GM21576 (cell line): ENCODE measurements around the gene MAPT.
"Not testable (repeated sequence)": the region's sequence is repeated elsewhere in the genome, so short reads cannot be mapped to it uniquely, and the experiment has no call there.

Source experiments
- ATAC-seq: cut with Tn5 transposase; IDR thresholded peaks from one replicate; pipeline ENCODE4 v1.9.1; 2021; ENCODE audit warnings: mild to moderate bottlenecking, moderate library complexity; ENCODE audit not compliant: unreplicated experiment

MAPT gene

GRCh38 chr17:46002973-46003316 lies 108.6 kb downstream of the MAPT start:
- no peak for ATAC-seq

- no peak for ATAC-seq
Observed at GRCh38 chr17:46003907-46004748, 109.8 kb downstream of the MAPT start.

- ATAC-seq = not testable (repeated sequence)
Observed at GRCh38 chr17:46006082-46006481, 111.7 kb downstream of the MAPT start.

GRCh38 chr17:46007461-46007965 lies 113.2 kb downstream of the MAPT start:
- ATAC-seq = no peak

- no peak for ATAC-seq
Observed at GRCh38 chr17:46008591-46008990, 114.2 kb downstream of the MAPT start.

GRCh38 chr17:46009681-46010596 lies 115.6 kb downstream of the MAPT start:
- no peak for ATAC-seq

GRCh38 chr17:46010597-46011186 lies 116.3 kb downstream of the MAPT start:
- no peak for ATAC-seq

- ATAC-seq = no peak
Observed at GRCh38 chr17:46011711-46012505, 117.6 kb downstream of the MAPT start.

GRCh38 chr17:46012506-46013079 lies 118.2 kb downstream of the MAPT start:
- no peak for ATAC-seq

- ATAC-seq = no peak
Observed at GRCh38 chr17:46013127-46013501, 118.8 kb downstream of the MAPT start.

GRCh38 chr17:46013502-46014165 lies 119.3 kb downstream of the MAPT start:
- ATAC-seq = no peak

- ATAC-seq = not testable (repeated sequence)
Observed at GRCh38 chr17:46019408-46019925, 125.1 kb downstream of the MAPT start.

- ATAC-seq = peak; percentile 43
Observed at GRCh38 chr17:46020023-46020761, 125.8 kb downstream of the MAPT start.

- ATAC-seq = no peak
Observed at GRCh38 chr17:46020998-46021397, 126.6 kb downstream of the MAPT start.

GRCh38 chr17:46023366-46023765 lies 129.0 kb downstream of the MAPT start:
- not testable (repeated sequence) for ATAC-seq

- ATAC-seq = no peak
Observed at GRCh38 chr17:46023783-46024388, 129.5 kb downstream of the MAPT start.

GRCh38 chr17:46024590-46024989 lies 130.2 kb downstream of the MAPT start:
- no peak for ATAC-seq

GRCh38 chr17:46025060-46025459 lies 130.7 kb downstream of the MAPT start:
- ATAC-seq = no peak
